ENCODE results near the gene ACSL4.

DNA sequence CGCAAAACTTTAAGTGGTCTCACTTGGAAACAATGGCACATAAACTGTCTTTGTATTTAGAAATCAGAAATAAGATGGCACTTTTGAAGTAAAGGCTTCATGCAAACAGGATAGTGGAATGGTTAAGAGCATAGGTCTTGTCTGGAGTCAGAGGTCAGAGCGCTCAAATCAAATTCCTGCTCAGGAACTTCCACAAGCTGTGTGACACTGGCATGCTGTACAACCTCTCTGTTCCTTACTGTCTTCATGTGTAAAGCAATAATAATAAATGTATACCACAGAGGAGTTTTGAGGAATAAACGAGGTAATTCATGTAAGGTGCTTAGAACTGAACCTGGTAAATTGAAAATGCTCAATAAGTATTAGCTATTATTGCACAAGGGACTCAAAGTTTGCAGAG lies 43.4 kb upstream of the ACSL4 start:
- TF ChIP-seq POLR2AphosphoS5 (IDR thresholded peaks at IDR 0.05) (no peak), POLR2A (IDR thresholded peaks at IDR 0.05) (no peak), EP300 (IDR thresholded peaks at IDR 0.05) (no peak)
- TF ChIP-seq, protein P1, sequence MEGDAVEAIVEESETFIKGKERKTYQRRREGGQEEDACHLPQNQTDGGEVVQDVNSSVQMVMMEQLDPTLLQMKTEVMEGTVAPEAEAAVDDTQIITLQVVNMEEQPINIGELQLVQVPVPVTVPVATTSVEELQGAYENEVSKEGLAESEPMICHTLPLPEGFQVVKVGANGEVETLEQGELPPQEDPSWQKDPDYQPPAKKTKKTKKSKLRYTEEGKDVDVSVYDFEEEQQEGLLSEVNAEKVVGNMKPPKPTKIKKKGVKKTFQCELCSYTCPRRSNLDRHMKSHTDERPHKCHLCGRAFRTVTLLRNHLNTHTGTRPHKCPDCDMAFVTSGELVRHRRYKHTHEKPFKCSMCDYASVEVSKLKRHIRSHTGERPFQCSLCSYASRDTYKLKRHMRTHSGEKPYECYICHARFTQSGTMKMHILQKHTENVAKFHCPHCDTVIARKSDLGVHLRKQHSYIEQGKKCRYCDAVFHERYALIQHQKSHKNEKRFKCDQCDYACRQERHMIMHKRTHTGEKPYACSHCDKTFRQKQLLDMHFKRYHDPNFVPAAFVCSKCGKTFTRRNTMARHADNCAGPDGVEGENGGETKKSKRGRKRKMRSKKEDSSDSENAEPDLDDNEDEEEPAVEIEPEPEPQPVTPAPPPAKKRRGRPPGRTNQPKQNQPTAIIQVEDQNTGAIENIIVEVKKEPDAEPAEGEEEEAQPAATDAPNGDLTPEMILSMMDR (IDR thresholded peaks at IDR 0.05), result no peak
